Activated B cell treated with CpG ODN at 0.5 μM for 24 hours (primary cell): ENCODE data around the gene WSCD1. TPM values are rescaled to one million over a fixed set of nuclear protein-coding genes. Genes with fewer than 3 reads are reported as not detected.

Source experiments
- ATAC-seq: fragments of 200-7000 bp; cut with Tn5 transposase; one replicate; pipeline ENCODE4 v1.10.0; 2021; ENCODE audit warnings: low read depth, mild to moderate bottlenecking, moderate library complexity
- CTCF ChIA-PET: fragments of 350-600 bp; sonication (Branson Sonifier 250); formaldehyde crosslinking; loops from one replicate; lab custom pipeline; 2021; ENCODE audit warnings: antibody characterized with exemption; lab: Charles Lee
- POLR2A ChIA-PET: fragments of 350-600 bp; sonication (Branson Sonifier 250); formaldehyde crosslinking; loops from one replicate; lab custom pipeline; 2021; ENCODE audit warnings: antibody characterized with exemption; lab: Charles Lee
- DNase-seq: peaks from one replicate; pipeline ENCODE4 v3.0.0; 2022
- H3K27ac Mint-ChIP-seq: one replicate; pipeline ENCODE4 v1.8.0; 2020; ENCODE audit warnings: mixed read lengths
- H3K27me3 Mint-ChIP-seq: one replicate; pipeline ENCODE4 v1.8.0; 2021; ENCODE audit warnings: mixed read lengths
- H3K36me3 Mint-ChIP-seq: one replicate; pipeline ENCODE4 v1.8.0; 2021; ENCODE audit warnings: low read depth, mixed read lengths
- H3K4me1 Mint-ChIP-seq: one replicate; pipeline ENCODE4 v1.8.0; 2021; ENCODE audit warnings: mixed read lengths
- H3K4me3 Mint-ChIP-seq: one replicate; pipeline ENCODE4 v1.8.0; 2020; ENCODE audit warnings: mild to moderate bottlenecking, mixed read lengths
- H3K9me3 Mint-ChIP-seq: one replicate; pipeline ENCODE4 v1.8.0; 2020; ENCODE audit warnings: mixed read lengths
- intact Hi-C: fragments of 100-400 bp; cut with micrococcal nuclease; formaldehyde crosslinking; loops from one replicate; pipeline ENCODE4 v1.15.1; 2024
- total RNA-seq: library from RNA; stranded (reverse); gene quantifications from 2 replicates; pipeline ENCODE4 v1.2.3, GENCODE V29; 2022
- TF ChIP-seq, protein P1 (sequence below): fragments of 200-600 bp; IDR thresholded peaks from one replicate; pipeline ENCODE4 v1.8.0; 2022; ENCODE audit warnings: antibody characterized with exemption, mild to moderate bottlenecking

WSCD1 gene
- total RNA-seq, 1 donor from 2014 or later = not detected

DNA sequence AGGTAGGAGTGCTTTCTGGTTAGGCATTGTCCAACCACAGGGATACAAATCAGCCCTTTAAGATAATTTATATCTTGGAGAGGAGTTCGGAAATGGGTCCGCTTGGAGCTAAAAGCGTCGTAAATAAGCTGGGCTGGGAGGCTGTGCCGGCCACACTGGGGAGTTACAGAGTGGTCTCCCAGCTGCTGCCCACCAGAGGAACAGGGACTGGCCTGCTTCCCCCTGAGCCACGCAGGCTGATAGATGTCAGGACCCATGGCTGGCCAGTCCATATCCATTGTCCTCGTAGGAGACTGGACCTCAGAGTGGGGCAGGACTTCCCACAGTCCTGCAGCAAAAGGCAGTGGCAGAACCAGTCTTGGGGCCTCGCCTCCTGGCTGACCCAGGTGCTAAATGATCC is 12.6 kb upstream of the WSCD1 start:
- DNase-seq (no peak), ATAC-seq (no peak)
- Mint-ChIP-seq H3K27ac (no peak overlapping the region), H3K4me3 (no peak overlapping the region), H3K9me3 (no peaks in the 10 kb centered on the region), H3K4me1 (no peaks in the 10 kb centered on the region), H3K27me3 (peaks cover 9% of the 10 kb centered on the region), H3K36me3 (no peaks in the 10 kb centered on the region)
- intact Hi-C loops = no loop called here
- TF ChIP-seq, protein P1, sequence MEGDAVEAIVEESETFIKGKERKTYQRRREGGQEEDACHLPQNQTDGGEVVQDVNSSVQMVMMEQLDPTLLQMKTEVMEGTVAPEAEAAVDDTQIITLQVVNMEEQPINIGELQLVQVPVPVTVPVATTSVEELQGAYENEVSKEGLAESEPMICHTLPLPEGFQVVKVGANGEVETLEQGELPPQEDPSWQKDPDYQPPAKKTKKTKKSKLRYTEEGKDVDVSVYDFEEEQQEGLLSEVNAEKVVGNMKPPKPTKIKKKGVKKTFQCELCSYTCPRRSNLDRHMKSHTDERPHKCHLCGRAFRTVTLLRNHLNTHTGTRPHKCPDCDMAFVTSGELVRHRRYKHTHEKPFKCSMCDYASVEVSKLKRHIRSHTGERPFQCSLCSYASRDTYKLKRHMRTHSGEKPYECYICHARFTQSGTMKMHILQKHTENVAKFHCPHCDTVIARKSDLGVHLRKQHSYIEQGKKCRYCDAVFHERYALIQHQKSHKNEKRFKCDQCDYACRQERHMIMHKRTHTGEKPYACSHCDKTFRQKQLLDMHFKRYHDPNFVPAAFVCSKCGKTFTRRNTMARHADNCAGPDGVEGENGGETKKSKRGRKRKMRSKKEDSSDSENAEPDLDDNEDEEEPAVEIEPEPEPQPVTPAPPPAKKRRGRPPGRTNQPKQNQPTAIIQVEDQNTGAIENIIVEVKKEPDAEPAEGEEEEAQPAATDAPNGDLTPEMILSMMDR = no peak
- ChIA-PET CTCF (no interaction called here), POLR2A (no interaction called here)

DNA sequence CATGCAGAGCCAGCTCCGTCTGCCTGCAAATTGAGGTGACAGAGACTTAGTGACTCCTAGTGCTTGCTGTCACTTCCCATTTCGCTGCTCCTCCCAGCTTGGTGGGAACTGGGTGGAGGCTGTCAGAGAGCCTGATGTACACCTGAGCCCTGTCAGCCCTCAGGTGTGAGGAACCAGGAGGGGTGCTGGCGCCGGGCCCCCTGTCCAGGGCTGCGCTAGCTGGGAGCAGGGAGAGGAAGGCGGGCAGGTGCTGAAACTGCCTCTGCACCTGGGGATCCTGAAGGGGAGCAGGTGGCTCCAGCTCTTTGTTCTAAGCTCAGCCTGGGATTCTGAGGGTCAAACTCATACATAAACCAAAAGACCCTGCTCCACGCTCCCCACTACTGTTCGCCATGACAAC is 10.8 kb upstream of the WSCD1 start:
- H3K4me1 Mint-ChIP-seq = no peaks in the 10 kb centered on the region
- ChIA-PET CTCF (no interaction called here), POLR2A (no interaction called here)
- intact Hi-C loops = no loop called here
- peaks cover 19% of the 10 kb centered on the region for H3K27me3 Mint-ChIP-seq
- no peak overlapping the region for H3K27ac Mint-ChIP-seq
- no peaks in the 10 kb centered on the region for H3K9me3 Mint-ChIP-seq
- TF ChIP-seq, protein P1 = no peak
- H3K36me3 Mint-ChIP-seq = no peaks in the 10 kb centered on the region
- ATAC-seq (no peak), DNase-seq (no peak)
- no peak overlapping the region for H3K4me3 Mint-ChIP-seq

GRCh38 chr17:6061290-6061689 is 8.9 kb upstream of the WSCD1 start:
- POLR2A ChIA-PET = no interaction called here
- TF ChIP-seq, protein P1 = no peak
- no peak overlapping the region for H3K4me3 Mint-ChIP-seq
- H3K36me3 Mint-ChIP-seq = no peaks in the 10 kb centered on the region
- peaks cover 19% of the 10 kb centered on the region for H3K27me3 Mint-ChIP-seq
- CTCF ChIA-PET = no interaction called here
- no peak for ATAC-seq
- no peak overlapping the region for H3K27ac Mint-ChIP-seq
- no peaks in the 10 kb centered on the region for H3K9me3 Mint-ChIP-seq
- no peak for DNase-seq
- intact Hi-C loops = no loop called here
- H3K4me1 Mint-ChIP-seq = no peaks in the 10 kb centered on the region

DNA sequence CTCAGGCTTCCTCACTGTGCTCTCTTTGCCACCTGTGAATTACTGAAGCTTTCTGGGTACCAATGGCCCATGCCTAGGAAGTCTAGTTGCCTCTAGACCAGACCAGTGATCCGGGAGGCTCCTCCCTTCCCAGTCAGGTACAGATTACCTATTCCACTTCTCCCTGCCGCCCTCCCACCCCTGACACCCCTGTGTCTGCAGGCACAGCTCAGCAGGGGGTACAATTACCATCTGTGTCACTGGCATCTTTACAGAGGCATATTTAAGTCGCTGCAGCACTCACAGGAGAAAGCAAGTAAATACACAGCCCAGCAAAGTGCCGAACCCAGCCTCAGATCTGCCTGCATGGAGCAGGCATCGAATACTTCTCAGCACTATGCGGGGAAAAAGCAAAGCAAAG is 5.3 kb upstream of the WSCD1 start:
- Mint-ChIP-seq H3K4me3 (no peak overlapping the region), H3K27ac (no peak overlapping the region), H3K36me3 (no peaks in the 10 kb centered on the region), H3K4me1 (peaks cover 9% of the 10 kb centered on the region), H3K9me3 (no peaks in the 10 kb centered on the region), H3K27me3 (peaks cover 48% of the 10 kb centered on the region)
- ChIA-PET POLR2A (no interaction called here), CTCF (no interaction called here)
- intact Hi-C loops = no loop called here
- ATAC-seq (no peak), DNase-seq (no peak)
- TF ChIP-seq, protein P1 = no peak

GRCh38 chr17:6065351-6065750 is 4.8 kb upstream of the WSCD1 start:
- Mint-ChIP-seq H3K9me3 (no peaks in the 10 kb centered on the region), H3K36me3 (no peaks in the 10 kb centered on the region), H3K27me3 (peaks cover 50% of the 10 kb centered on the region), H3K4me3 (no peak overlapping the region), H3K27ac (no peak overlapping the region), H3K4me1 (peaks cover 10% of the 10 kb centered on the region)
- TF ChIP-seq, protein P1 = no peak
- intact Hi-C loops = no loop called here
- ATAC-seq = no peak
- no peak for DNase-seq
- ChIA-PET CTCF (no interaction called here), POLR2A (no interaction called here)
